Measurements from ENCODE around the gene TYSND1. TPM values are rescaled to one million over a fixed set of nuclear protein-coding genes. Genes with fewer than 3 reads are reported as not detected.

Gene TYSND1
- total RNA-seq, 2 donors from 2014 or later, result 18.2 to 32.4 TPM

DNA sequence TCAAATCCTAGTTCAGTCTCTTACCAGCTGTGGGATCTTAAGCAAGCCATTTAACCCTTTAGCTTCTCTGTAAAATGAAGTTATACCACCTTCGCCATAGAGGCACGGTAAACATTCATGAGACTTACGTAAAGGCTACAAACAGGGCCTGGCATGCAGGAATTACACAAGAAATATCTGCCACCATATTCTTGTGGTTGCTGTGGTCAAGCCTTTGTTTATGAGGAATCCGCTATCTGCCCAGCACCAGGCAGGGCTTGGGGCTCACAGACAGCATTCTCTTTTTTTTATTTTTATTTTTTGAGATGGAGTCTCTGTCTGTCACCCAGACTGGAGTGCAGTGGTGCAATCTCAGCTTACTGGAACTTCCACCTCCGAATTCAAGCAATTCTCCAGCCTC, 23.8 kb downstream of the TYSND1 start:
- DNase-seq (ENCODE audit: low spot score), result no peak
- H3K9me3 ChIP-seq, result no peaks in the 10 kb centered on the region
- TF ChIP-seq POLR2AphosphoS5 (IDR thresholded peaks at IDR 0.05), result no peak
- TF ChIP-seq CTCF (IDR thresholded peaks at IDR 0.05), result no peak
- no peak for TF ChIP-seq POLR2A (IDR thresholded peaks at IDR 0.05)
- H3K36me3 ChIP-seq, result no peaks in the 10 kb centered on the region
- H3K27me3 ChIP-seq (replicated peaks; ENCODE audit: insufficient read depth), result no peaks in the 10 kb centered on the region
- no peak overlapping the region for H3K27ac ChIP-seq
- no peaks in the 10 kb centered on the region for H3K4me1 ChIP-seq (replicated peaks)
- 93% methylated on average over 5 of the region's 5 CpGs for WGBS
- H3K4me3 ChIP-seq, result no peak overlapping the region
- intact Hi-C loops (cut with DNase I), result no loop called here

- H3K4me1 ChIP-seq (replicated peaks), result no peaks in the 10 kb centered on the region
- intact Hi-C loops (cut with DNase I), result no loop called here
- 89% methylated on average over 11 of the region's 11 CpGs for WGBS
- H3K27me3 ChIP-seq (replicated peaks; ENCODE audit: insufficient read depth), result no peaks in the 10 kb centered on the region
- no peak for DNase-seq (ENCODE audit: low spot score)
- H3K36me3 ChIP-seq, result no peaks in the 10 kb centered on the region
- no peaks in the 10 kb centered on the region for H3K9me3 ChIP-seq
- H3K4me3 ChIP-seq, result no peak overlapping the region
- no peak overlapping the region for H3K27ac ChIP-seq
- no peak for TF ChIP-seq POLR2A (IDR thresholded peaks at IDR 0.05)
- TF ChIP-seq CTCF (IDR thresholded peaks at IDR 0.05), result no peak
- no peak for TF ChIP-seq POLR2AphosphoS5 (IDR thresholded peaks at IDR 0.05)
Measured at GRCh38 chr10:70121281-70121949, 25.1 kb downstream of the TYSND1 start.

DNA sequence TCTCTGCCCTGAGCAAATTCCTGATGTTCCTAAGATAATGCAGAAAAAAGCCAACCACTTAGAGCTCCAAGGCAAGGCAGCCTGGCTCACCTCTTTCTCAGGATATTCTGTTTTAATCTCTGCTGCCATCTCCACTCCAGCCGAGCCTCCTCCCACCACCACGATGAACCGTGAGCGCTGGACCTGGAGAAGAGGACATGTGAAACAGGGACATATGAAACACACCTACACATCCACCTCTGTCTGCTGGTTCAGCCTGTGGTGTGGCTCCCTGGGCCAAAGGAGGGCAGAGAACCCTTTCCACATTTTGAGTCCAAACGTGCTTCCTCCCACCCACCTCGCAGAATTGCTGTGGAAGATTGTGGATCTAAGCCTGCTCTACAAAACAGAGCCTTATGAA, 26.1 kb downstream of the TYSND1 start:
- TF ChIP-seq POLR2A (IDR thresholded peaks at IDR 0.05), result no peak
- no peak for TF ChIP-seq CTCF (IDR thresholded peaks at IDR 0.05)
- TF ChIP-seq POLR2AphosphoS5 (IDR thresholded peaks at IDR 0.05), result no peak
- Histone ChIP-seq H3K27me3 (replicated peaks; ENCODE audit: insufficient read depth) (no peaks in the 10 kb centered on the region), H3K27ac (no peak overlapping the region), H3K9me3 (no peaks in the 10 kb centered on the region), H3K4me3 (no peak overlapping the region), H3K4me1 (replicated peaks) (no peaks in the 10 kb centered on the region), H3K36me3 (no peaks in the 10 kb centered on the region)
- intact Hi-C loops (cut with DNase I), result no loop called here
- 58% methylated on average over 6 of the region's 6 CpGs for WGBS
- DNase-seq (ENCODE audit: low spot score), result no peak

- TF ChIP-seq CTCF (IDR thresholded peaks at IDR 0.05) (no peak), POLR2A (IDR thresholded peaks at IDR 0.05) (no peak), POLR2AphosphoS5 (IDR thresholded peaks at IDR 0.05) (no peak)
- Histone ChIP-seq H3K27ac (no peak overlapping the region), H3K9me3 (no peaks in the 10 kb centered on the region), H3K4me1 (replicated peaks) (no peaks in the 10 kb centered on the region), H3K4me3 (no peak overlapping the region), H3K36me3 (no peaks in the 10 kb centered on the region), H3K27me3 (replicated peaks; ENCODE audit: insufficient read depth) (no peaks in the 10 kb centered on the region)
- DNase-seq (ENCODE audit: low spot score), result no peak
- intact Hi-C loops (cut with DNase I), result no loop called here
- WGBS, result 49% methylated on average over 8 of the region's 8 CpGs
Measured at GRCh38 chr10:70119623-70120022, 26.9 kb downstream of the TYSND1 start.

DNA sequence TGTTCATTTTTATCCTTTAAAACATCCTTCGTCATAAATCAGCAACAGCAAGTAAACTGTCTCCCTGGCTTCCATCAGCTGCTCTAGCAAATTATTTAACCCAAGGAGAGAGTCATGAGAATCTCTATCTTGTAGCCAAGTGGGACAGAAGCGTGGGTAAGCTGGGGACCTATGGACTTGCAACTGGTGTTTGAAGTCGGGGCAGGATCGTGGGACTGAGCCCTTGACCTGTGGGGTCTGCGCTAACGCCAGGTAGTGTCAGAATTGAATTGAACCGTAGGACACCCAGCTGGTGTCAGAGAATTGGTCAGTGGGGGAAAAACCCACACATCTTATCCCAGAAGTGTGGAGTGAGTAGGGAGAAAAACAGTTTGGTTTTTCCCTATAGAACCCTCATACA, 27.3 kb downstream of the TYSND1 start:
- H3K36me3 ChIP-seq, result peaks cover 0 to 4% of the 10 kb centered on the region in 2 donors
- no peak for TF ChIP-seq POLR2A (IDR thresholded peaks at IDR 0.05)
- TF ChIP-seq POLR2AphosphoS5 (IDR thresholded peaks at IDR 0.05), result no peak
- no peak for TF ChIP-seq CTCF (IDR thresholded peaks at IDR 0.05)

More for the DNA sequence above, 27.3 kb downstream of the TYSND1 start:
- H3K4me3 ChIP-seq, result no peak overlapping the region
- DNase-seq (ENCODE audit: low spot score), result no peak
- H3K27ac ChIP-seq, result no peak overlapping the region
- H3K9me3 ChIP-seq, result no peaks in the 10 kb centered on the region
- intact Hi-C loops (cut with DNase I), result no loop called here
- H3K27me3 ChIP-seq (replicated peaks; ENCODE audit: insufficient read depth), result no peaks in the 10 kb centered on the region
- H3K4me1 ChIP-seq (replicated peaks), result no peaks in the 10 kb centered on the region
- 96% methylated on average over 7 of the region's 7 CpGs for WGBS

Data from prostate gland (tissue), 2 donors.